HCT116 (cell line): ENCODE measurements around the gene CDCA3.

Source experiments
- ATF3 ChIP-seq: IDR thresholded peaks from 2 replicates; pipeline ENCODE4 v1.6.1; 2012
- CTCF ChIP-seq, 3 experiments: fragments of 200-600 bp in 1 of 3; sonication (generic) in 1 of 3; IDR thresholded peaks in 2 of 3; conservative IDR thresholded peaks in 1 of 3; 2 replicates each; pipeline ENCODE4 v1.5.1; 2012 to 2017; ENCODE audit warnings: low read depth in 2 of 3, low read length in 2 of 3, antibody characterized with exemption in 1 of 3, borderline replicate concordance in 1 of 3, control low read depth in 1 of 3, mild to moderate bottlenecking in 1 of 3, mixed read lengths in 1 of 3, mixed run types in 1 of 3, moderate library complexity in 1 of 3; ENCODE audit not compliant: insufficient read depth in 1 of 3
- EZH2phosphoT487 ChIP-seq: fragments of 200-600 bp; IDR thresholded peaks from 2 replicates; pipeline ENCODE4 v1.6.1; 2018; ENCODE audit warnings: antibody characterized with exemption, borderline replicate concordance
- JUND ChIP-seq: IDR thresholded peaks from 2 replicates; pipeline ENCODE4 v1.6.1; 2012
- POLR2A ChIP-seq: IDR thresholded peaks from 2 replicates; pipeline ENCODE4 v1.7.0; 2011; ENCODE audit warnings: borderline replicate concordance; ENCODE audit not compliant: insufficient read depth, insufficient read length; ENCODE audit errors: extremely low read depth
- POLR2AphosphoS5 ChIP-seq: IDR thresholded peaks from 2 replicates; pipeline ENCODE4 v1.6.1; 2011; ENCODE audit warnings: mild to moderate bottlenecking, low read depth, low read length, moderate library complexity
- REST ChIP-seq: IDR thresholded peaks from 2 replicates; pipeline ENCODE4 v1.6.1; 2012; ENCODE audit warnings: low read depth
- ZNF274 ChIP-seq: fragments of 200-500 bp; sonication (Bioruptor generic); IDR thresholded peaks from 2 replicates; pipeline ENCODE4 v1.6.1; 2014; ENCODE audit warnings: mild to moderate bottlenecking, low read depth, low read length, inconsistent platforms

GRCh38 chr12:6849427-6849826 is 1.7 kb downstream of the CDCA3 start:
- TF ChIP-seq POLR2A (no peak), JUND (no peak), ATF3 (no peak), CTCF (IDR thresholded peaks at IDR 0.05 in 2 of 3, conservative IDR thresholded peaks at IDR 0.05 in 1 of 3; ENCODE audit: borderline replicate concordance in 1 of 3, insufficient read depth in 1 of 3, low read depth in 2 of 3, low read length in 2 of 3) (no peak), ZNF274 (no peak), EZH2phosphoT487 (no peak), REST (no peak), POLR2AphosphoS5 (no peak)
